ENCODE results near the gene KCNH8. TPM values are rescaled to one million over a fixed set of nuclear protein-coding genes. Genes with fewer than 3 reads are reported as not detected.

KCNH8 gene
- total and polyA plus RNA-seq, 2 experiments from 2014 or later, result not detected

DNA sequence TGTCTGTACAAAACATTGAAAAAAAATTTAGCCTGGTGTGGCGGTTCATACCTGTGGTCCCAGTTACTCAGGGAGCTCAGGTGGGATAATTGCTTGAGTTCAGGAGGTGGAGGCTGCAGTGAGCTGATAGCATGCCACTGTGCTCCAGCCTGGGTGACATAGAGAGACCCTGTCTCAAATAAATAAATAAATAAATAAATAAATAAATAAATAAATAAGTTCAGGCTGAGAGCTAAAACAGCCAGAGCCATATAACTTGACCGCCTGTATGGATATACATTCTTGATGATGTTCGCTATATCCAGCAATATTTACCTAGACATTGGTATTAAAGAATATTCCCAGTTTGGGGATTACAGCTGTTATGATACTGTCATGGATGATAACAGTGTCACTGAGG is 146.9 kb downstream of the KCNH8 start:
- no peak overlapping the region for H3K9ac ChIP-seq
- no peaks in the 10 kb centered on the region for H3K79me2 ChIP-seq (ENCODE audit: insufficient read depth)
- H3K4me1 ChIP-seq (ENCODE audit: insufficient read depth), result no peaks in the 10 kb centered on the region
- no peak overlapping the region for H3K4me2 ChIP-seq (ENCODE audit: unreplicated experiment)
- TF ChIP-seq EZH2 (IDR thresholded peaks at IDR 0.05; ENCODE audit: insufficient read depth, poor library complexity, severe bottlenecking), result no peak
- no peak for TF ChIP-seq EZH2phosphoT487 (IDR thresholded peaks at IDR 0.05; ENCODE audit: insufficient read depth, low read depth)
- H3K27ac ChIP-seq, result no peak overlapping the region
- no peaks in the 10 kb centered on the region for H3K27me3 ChIP-seq (replicated peaks; ENCODE audit: insufficient read depth)
- no peaks in the 10 kb centered on the region for H3F3A ChIP-seq (ENCODE audit: insufficient read depth)
- H3K36me3 ChIP-seq (ENCODE audit: low read depth), result no peaks in the 10 kb centered on the region
- no peaks in the 10 kb centered on the region for H3K9me2 ChIP-seq (ENCODE audit: insufficient read depth)
- 44 to 56% methylated on average over 3 of the region's 3 CpGs for WGBS, 2 experiments (ENCODE audit: low coverage in 1 of 2, low lambda C conversion rate in 2 of 2, missing lambda C conversion rate in 2 of 2)
- DNase-seq, result no peak
- no peaks in the 10 kb centered on the region for H3K9me3 ChIP-seq (ENCODE audit: low read depth)
- no peak overlapping the region for H2AFZ ChIP-seq
- no peak overlapping the region for H3K4me3 ChIP-seq
- in situ Hi-C loops (cut with MboI), result no loop called here
- no peaks in the 10 kb centered on the region for H4K20me1 ChIP-seq (ENCODE audit: insufficient read depth)

DNA sequence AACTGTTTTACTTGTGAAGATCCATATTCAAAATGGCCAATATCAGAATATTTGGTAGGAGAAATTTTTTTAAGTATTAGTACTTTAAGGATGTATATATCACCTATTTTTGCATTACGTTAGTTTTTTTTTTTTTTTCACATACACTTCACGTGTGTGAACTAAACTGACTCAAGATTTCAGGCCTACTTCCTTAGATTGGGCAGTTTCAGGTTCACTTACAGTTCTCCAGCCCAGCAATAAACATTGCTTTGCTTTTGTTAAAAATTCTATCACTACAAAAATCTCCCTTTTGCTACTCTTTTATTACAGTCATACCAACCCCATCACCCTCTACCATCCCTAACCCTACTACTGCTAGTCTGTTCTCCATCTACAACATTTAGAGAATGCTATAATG is 183.6 kb downstream of the KCNH8 start:
- Histone ChIP-seq H3K9ac (no peak overlapping the region), H3K27me3 (replicated peaks; ENCODE audit: insufficient read depth) (no peaks in the 10 kb centered on the region), H2AFZ (no peak overlapping the region), H3K79me2 (ENCODE audit: insufficient read depth) (no peaks in the 10 kb centered on the region), H4K20me1 (ENCODE audit: insufficient read depth) (no peaks in the 10 kb centered on the region), H3F3A (ENCODE audit: insufficient read depth) (no peaks in the 10 kb centered on the region), H3K4me2 (ENCODE audit: unreplicated experiment) (no peak overlapping the region), H3K9me3 (ENCODE audit: low read depth) (no peaks in the 10 kb centered on the region), H3K4me1 (ENCODE audit: insufficient read depth) (no peaks in the 10 kb centered on the region), H3K9me2 (ENCODE audit: insufficient read depth) (no peaks in the 10 kb centered on the region), H3K27ac (no peak overlapping the region), H3K4me3 (no peak overlapping the region), H3K36me3 (ENCODE audit: low read depth) (no peaks in the 10 kb centered on the region)
- no peak for DNase-seq
- WGBS, 2 experiments (ENCODE audit: low coverage in 1 of 2, low lambda C conversion rate in 2 of 2, missing lambda C conversion rate in 2 of 2), result 29 to 48% methylated on average over 2 of the region's 2 CpGs
- in situ Hi-C loops (cut with MboI), result no loop called here
- TF ChIP-seq EZH2 (IDR thresholded peaks at IDR 0.05; ENCODE audit: insufficient read depth, poor library complexity, severe bottlenecking) (no peak), EZH2phosphoT487 (IDR thresholded peaks at IDR 0.05; ENCODE audit: insufficient read depth, low read depth) (no peak)

GRCh38 chr3:19334120-19334519 is 185.8 kb downstream of the KCNH8 start:
- Histone ChIP-seq H3K9me2 (ENCODE audit: insufficient read depth) (no peaks in the 10 kb centered on the region), H3K4me3 (no peak overlapping the region), H3K79me2 (ENCODE audit: insufficient read depth) (no peaks in the 10 kb centered on the region), H3K9me3 (ENCODE audit: low read depth) (no peaks in the 10 kb centered on the region), H3F3A (ENCODE audit: insufficient read depth) (no peaks in the 10 kb centered on the region), H3K27ac (no peak overlapping the region), H4K20me1 (ENCODE audit: insufficient read depth) (no peaks in the 10 kb centered on the region), H3K27me3 (replicated peaks; ENCODE audit: insufficient read depth) (no peaks in the 10 kb centered on the region), H2AFZ (no peak overlapping the region), H3K36me3 (ENCODE audit: low read depth) (no peaks in the 10 kb centered on the region), H3K4me2 (ENCODE audit: unreplicated experiment) (no peak overlapping the region), H3K4me1 (ENCODE audit: insufficient read depth) (no peaks in the 10 kb centered on the region), H3K9ac (no peak overlapping the region)
- in situ Hi-C loops (cut with MboI), result no loop called here
- TF ChIP-seq EZH2phosphoT487 (IDR thresholded peaks at IDR 0.05; ENCODE audit: insufficient read depth, low read depth) (no peak), EZH2 (IDR thresholded peaks at IDR 0.05; ENCODE audit: insufficient read depth, poor library complexity, severe bottlenecking) (no peak)
- no peak for DNase-seq
- 30 to 38% methylated on average over 6 of the region's 6 CpGs for WGBS, 2 experiments (ENCODE audit: low coverage in 1 of 2, low lambda C conversion rate in 2 of 2, missing lambda C conversion rate in 2 of 2)

GRCh38 chr3:19338769-19339168 is 190.5 kb downstream of the KCNH8 start:
- H3K27ac ChIP-seq, result no peak overlapping the region
- no peak overlapping the region for H3K4me2 ChIP-seq (ENCODE audit: unreplicated experiment)
- H2AFZ ChIP-seq, result no peak overlapping the region
- H3K9me3 ChIP-seq (ENCODE audit: low read depth), result no peaks in the 10 kb centered on the region
- no peak for TF ChIP-seq EZH2 (IDR thresholded peaks at IDR 0.05; ENCODE audit: insufficient read depth, poor library complexity, severe bottlenecking)
- no peak for TF ChIP-seq EZH2phosphoT487 (IDR thresholded peaks at IDR 0.05; ENCODE audit: insufficient read depth, low read depth)
- no peaks in the 10 kb centered on the region for H3K79me2 ChIP-seq (ENCODE audit: insufficient read depth)
- DNase-seq, result no peak
- H3K9ac ChIP-seq, result no peak overlapping the region
- H3K4me1 ChIP-seq (ENCODE audit: insufficient read depth), result no peaks in the 10 kb centered on the region
- no peak overlapping the region for H3K4me3 ChIP-seq
- WGBS, 2 experiments (ENCODE audit: low coverage in 1 of 2, low lambda C conversion rate in 2 of 2, missing lambda C conversion rate in 2 of 2), result 14 to 19% methylated on average over 1 of the region's 1 CpG
- in situ Hi-C loops (cut with MboI), result no loop called here
- H3K27me3 ChIP-seq (replicated peaks; ENCODE audit: insufficient read depth), result no peaks in the 10 kb centered on the region
- H3K36me3 ChIP-seq (ENCODE audit: low read depth), result no peaks in the 10 kb centered on the region
- no peaks in the 10 kb centered on the region for H4K20me1 ChIP-seq (ENCODE audit: insufficient read depth)
- no peaks in the 10 kb centered on the region for H3K9me2 ChIP-seq (ENCODE audit: insufficient read depth)
- H3F3A ChIP-seq (ENCODE audit: insufficient read depth), result no peaks in the 10 kb centered on the region

GRCh38 chr3:19342389-19342788 is 194.1 kb downstream of the KCNH8 start:
- no peaks in the 10 kb centered on the region for H3K9me3 ChIP-seq (ENCODE audit: low read depth)
- no peak overlapping the region for H2AFZ ChIP-seq
- in situ Hi-C loops (cut with MboI), result no loop called here
- no peak overlapping the region for H3K9ac ChIP-seq
- no peaks in the 10 kb centered on the region for H3K79me2 ChIP-seq (ENCODE audit: insufficient read depth)
- no peak overlapping the region for H3K27ac ChIP-seq
- no peaks in the 10 kb centered on the region for H3F3A ChIP-seq (ENCODE audit: insufficient read depth)
- no peak overlapping the region for H3K4me3 ChIP-seq
- WGBS, 2 experiments (ENCODE audit: low coverage in 1 of 2, low lambda C conversion rate in 2 of 2, missing lambda C conversion rate in 2 of 2), result 19 to 38% methylated on average over 5 of the region's 5 CpGs
- H3K36me3 ChIP-seq (ENCODE audit: low read depth), result no peaks in the 10 kb centered on the region
- no peaks in the 10 kb centered on the region for H3K27me3 ChIP-seq (replicated peaks; ENCODE audit: insufficient read depth)
- H4K20me1 ChIP-seq (ENCODE audit: insufficient read depth), result no peaks in the 10 kb centered on the region
- DNase-seq, result no peak
- no peaks in the 10 kb centered on the region for H3K4me1 ChIP-seq (ENCODE audit: insufficient read depth)
- H3K4me2 ChIP-seq (ENCODE audit: unreplicated experiment), result no peak overlapping the region
- TF ChIP-seq EZH2 (IDR thresholded peaks at IDR 0.05; ENCODE audit: insufficient read depth, poor library complexity, severe bottlenecking) (no peak), EZH2phosphoT487 (IDR thresholded peaks at IDR 0.05; ENCODE audit: insufficient read depth, low read depth) (no peak)
- no peaks in the 10 kb centered on the region for H3K9me2 ChIP-seq (ENCODE audit: insufficient read depth)
